Measurements from ENCODE around the gene ZSCAN10. TPM values are rescaled to one million over a fixed set of nuclear protein-coding genes. Genes with fewer than 3 reads are reported as not detected.

ZSCAN10 gene
- total and polyA plus RNA-seq, 9 of the 15 experiments (the other 6 are each of a cell fraction or from before 2014, with no cell fraction given), result 0.22 TPM; not detected in 8

DNA sequence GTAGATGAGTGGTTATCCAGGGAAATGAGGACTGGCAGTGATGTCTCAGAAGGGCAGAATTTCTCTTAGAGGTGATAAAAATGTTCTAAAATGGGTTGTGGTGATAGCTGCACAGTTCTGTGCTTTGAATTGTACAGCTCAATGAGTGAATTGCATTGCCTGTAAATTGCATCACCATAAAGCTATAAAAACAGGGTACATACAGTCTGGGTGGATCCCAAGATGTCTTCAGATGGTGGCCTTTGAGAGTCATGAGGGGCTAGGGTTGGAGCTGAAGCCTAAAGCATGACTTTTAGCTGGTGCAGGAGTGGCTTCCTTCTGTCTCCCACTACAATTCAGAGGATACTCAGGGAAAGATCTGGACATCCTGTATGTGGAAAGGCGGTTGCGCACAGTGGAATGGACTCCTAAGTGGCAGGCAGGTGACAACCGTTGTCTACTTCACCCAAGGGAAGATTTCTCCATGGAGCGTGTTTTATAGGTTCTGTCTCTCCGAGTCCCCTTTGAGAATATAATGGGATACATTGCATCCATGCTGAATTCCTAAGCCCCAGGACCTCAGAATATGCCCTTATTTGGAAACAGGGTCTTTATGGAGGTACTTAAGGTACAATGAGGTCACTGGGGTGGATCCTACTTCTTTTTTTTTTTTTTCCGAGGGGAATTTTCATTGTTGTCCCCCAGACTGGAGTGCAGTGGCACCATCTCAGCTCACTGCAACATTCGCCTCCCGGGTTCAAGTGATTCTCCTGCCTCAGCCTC lies 35.3 kb downstream of the ZSCAN10 start (continued):
- TF ChIP-seq, protein P1, sequence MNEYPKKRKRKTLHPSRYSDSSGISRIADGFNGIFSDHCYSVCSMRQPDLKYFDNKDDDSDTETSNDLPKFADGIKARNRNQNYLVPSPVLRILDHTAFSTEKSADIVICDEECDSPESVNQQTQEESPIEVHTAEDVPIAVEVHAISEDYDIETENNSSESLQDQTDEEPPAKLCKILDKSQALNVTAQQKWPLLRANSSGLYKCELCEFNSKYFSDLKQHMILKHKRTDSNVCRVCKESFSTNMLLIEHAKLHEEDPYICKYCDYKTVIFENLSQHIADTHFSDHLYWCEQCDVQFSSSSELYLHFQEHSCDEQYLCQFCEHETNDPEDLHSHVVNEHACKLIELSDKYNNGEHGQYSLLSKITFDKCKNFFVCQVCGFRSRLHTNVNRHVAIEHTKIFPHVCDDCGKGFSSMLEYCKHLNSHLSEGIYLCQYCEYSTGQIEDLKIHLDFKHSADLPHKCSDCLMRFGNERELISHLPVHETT (CRISPR knock-in tag; conservative IDR thresholded peaks at IDR 0.05 in 1 of 2, IDR thresholded peaks at IDR 0.05 in 1 of 2), result no peak
- no peak for TF ChIP-seq BRD4 (IDR thresholded peaks at IDR 0.05)
- TF ChIP-seq, protein P2, sequence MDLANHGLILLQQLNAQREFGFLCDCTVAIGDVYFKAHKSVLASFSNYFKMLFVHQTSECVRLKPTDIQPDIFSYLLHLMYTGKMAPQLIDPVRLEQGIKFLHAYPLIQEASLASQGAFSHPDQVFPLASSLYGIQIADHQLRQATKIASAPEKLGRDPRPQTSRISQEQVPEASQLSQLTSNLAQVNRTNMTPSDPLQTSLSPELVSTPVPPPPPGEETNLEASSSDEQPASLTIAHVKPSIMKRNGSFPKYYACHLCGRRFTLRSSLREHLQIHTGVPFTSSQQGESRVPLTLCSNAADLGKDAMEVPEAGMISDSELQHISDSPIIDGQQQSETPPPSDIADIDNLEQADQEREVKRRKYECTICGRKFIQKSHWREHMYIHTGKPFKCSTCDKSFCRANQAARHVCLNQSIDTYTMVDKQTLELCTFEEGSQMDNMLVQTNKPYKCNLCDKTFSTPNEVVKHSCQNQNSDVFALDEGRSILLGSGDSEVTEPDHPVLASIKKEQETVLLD (IDR thresholded peaks at IDR 0.05), result no peak
- no peak for TF ChIP-seq RHOXF2B (CRISPR knock-in tag; conservative IDR thresholded peaks at IDR 0.05)
- TF ChIP-seq MTF1 (CRISPR knock-in tag; IDR thresholded peaks at IDR 0.05; ENCODE audit: borderline replicate concordance), result no peak
- TF ChIP-seq L3MBTL2 (IDR thresholded peaks at IDR 0.05), result peak; percentile 17; the same call in 1 of the 2 replicates
- TF ChIP-seq RBM25 (IDR thresholded peaks at IDR 0.05; ENCODE audit: low read depth, low read length, severe bottlenecking), result no peak
- no peak for TF ChIP-seq ZBTB17 (CRISPR knock-in tag; IDR thresholded peaks at IDR 0.05)
- no peak for TF ChIP-seq ATF1 (CRISPR knock-in tag; IDR thresholded peaks at IDR 0.05)
- no peak for TF ChIP-seq ATF1 (tag; IDR thresholded peaks at IDR 0.05)
- no peak for TF ChIP-seq POLR2AphosphoS2 (IDR thresholded peaks at IDR 0.05; ENCODE audit: low read length)
- TF ChIP-seq, protein P3, sequence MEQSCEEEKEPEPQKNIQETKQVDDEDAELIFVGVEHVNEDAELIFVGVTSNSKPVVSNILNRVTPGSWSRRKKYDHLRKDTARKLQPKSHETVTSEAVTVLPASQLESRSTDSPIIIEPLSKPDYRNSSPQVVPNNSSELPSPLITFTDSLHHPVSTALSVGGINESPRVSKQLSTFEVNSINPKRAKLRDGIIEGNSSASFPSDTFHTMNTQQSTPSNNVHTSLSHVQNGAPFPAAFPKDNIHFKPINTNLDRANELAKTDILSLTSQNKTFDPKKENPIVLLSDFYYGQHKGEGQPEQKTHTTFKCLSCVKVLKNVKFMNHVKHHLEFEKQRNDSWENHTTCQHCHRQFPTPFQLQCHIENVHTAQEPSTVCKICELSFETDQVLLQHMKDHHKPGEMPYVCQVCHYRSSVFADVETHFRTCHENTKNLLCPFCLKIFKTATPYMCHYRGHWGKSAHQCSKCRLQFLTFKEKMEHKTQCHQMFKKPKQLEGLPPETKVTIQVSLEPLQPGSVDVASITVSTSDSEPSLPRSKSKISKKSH (CRISPR knock-in tag; IDR thresholded peaks at IDR 0.05), result no peak
- TF ChIP-seq MTA2 (IDR thresholded peaks at IDR 0.05; ENCODE audit: low read depth), result no peak
- TF ChIP-seq CEBPG (CRISPR knock-in tag; IDR thresholded peaks at IDR 0.05), result peak; percentile 88
- peak; percentile 43 to 92 for TF ChIP-seq CEBPG (tag; conservative IDR thresholded peaks at IDR 0.05 in 1 of 2, IDR thresholded peaks at IDR 0.05 in 1 of 2)
- TF ChIP-seq TAF15 (IDR thresholded peaks at IDR 0.05; ENCODE audit: low read depth, low read length), result no peak
- no peak for TF ChIP-seq ZKSCAN8 (CRISPR knock-in tag; IDR thresholded peaks at IDR 0.05)
